HCT116 (cell line): ENCODE results near the gene MT1G. TPM values are rescaled to one million over a fixed set of nuclear protein-coding genes. Genes with fewer than 3 reads are reported as not detected.

Experiments
- ATAC-seq: fragments of 200-7000 bp; cut with Tn5 transposase; 2 replicates; pipeline ENCODE4 v1.9.1; 2020; ENCODE audit warnings: mild to moderate bottlenecking, moderate library complexity
- BruUV-seq: library from RNA; stranded (reverse); fragments of 400-500 nt; replicated peaks from 2 replicates; lab custom pipeline; 2021; lab: Mats Ljungman, UMichigan
- CTCF ChIA-PET: fragments of 300-600 bp; sonication (Branson Sonifier 250); formaldehyde crosslinking; loops from one replicate; lab custom pipeline; 2021; ENCODE audit warnings: antibody characterized with exemption; lab: Charles Lee
- POLR2A ChIA-PET: fragments of 300-600, 350-600 bp; sonication (Branson Sonifier 250); formaldehyde crosslinking; loops from one replicate; lab custom pipeline; 2021; ENCODE audit warnings: antibody characterized with exemption; lab: Charles Lee
- RAD21 ChIA-PET, 2 experiments: fragments of 300-600 bp; sonication (Branson Sonifier 250); formaldehyde crosslinking; loops; one replicate each; lab custom pipeline; 2023; ENCODE audit warnings: low total read pairs in 2 of 2; ENCODE audit not compliant: uncharacterized antibody in 2 of 2, unreplicated experiment in 2 of 2, low non-redundant PET in 1 of 2; lab: Charles Lee
- DNase-seq: peaks from one replicate; pipeline ENCODE4 v3.0.0-alpha.2; 2010; ENCODE audit warnings: low read depth, low spot score
- H2AFZ ChIP-seq: fragments of 200-600 bp; shearing (Covaris generic), sonication (generic); 2 replicates; pipeline ENCODE4 v1.6.1; 2017; ENCODE audit warnings: low read depth, mixed run types, mixed read lengths, antibody characterized with exemption, low read length; ENCODE audit not compliant: poor library complexity, severe bottlenecking
- H3K27ac ChIP-seq: 2 replicates; pipeline ENCODE4 v1.5.1; 2012; ENCODE audit warnings: low read depth, low read length
- H3K27me3 ChIP-seq: fragments of 200-600 bp; sonication (generic); 2 replicates; pipeline ENCODE4 v1.6.1; 2016; ENCODE audit warnings: mixed run types, low read length, mixed read lengths; ENCODE audit not compliant: insufficient read depth
- H3K36me3 ChIP-seq, 2 experiments: fragments of 200-500 bp in 1 of 2; fragments of 200-600 bp in 1 of 2; sonication (Bioruptor generic) in 1 of 2; sonication (generic) in 1 of 2; 2 replicates each; pipeline versions ENCODE4 v1.5.1 to v1.6.1; 2014 to 2016; ENCODE audit warnings: low read length in 2 of 2, inconsistent platforms in 1 of 2, mixed read lengths in 1 of 2, mixed run types in 1 of 2; ENCODE audit not compliant: insufficient read depth in 2 of 2, control insufficient read depth in 1 of 2
- H3K4me1 ChIP-seq, 2 experiments: fragments of 200-600 bp in 1 of 2; sonication (generic) in 1 of 2; 2 replicates each; pipeline versions ENCODE4 v1.5.1 to v1.6.1; 2012 to 2017; ENCODE audit warnings: low read length in 2 of 2, inconsistent platforms in 1 of 2, mild to moderate bottlenecking in 1 of 2, mixed read lengths in 1 of 2, mixed run types in 1 of 2, moderate library complexity in 1 of 2; ENCODE audit not compliant: insufficient read depth in 2 of 2, control insufficient read depth in 1 of 2
- H3K4me2 ChIP-seq: fragments of 200-600 bp; sonication (generic); 2 replicates; pipeline ENCODE4 v1.6.1; 2017; ENCODE audit warnings: mixed run types, low read length, mixed read lengths
- H3K4me3 ChIP-seq, 2 experiments: fragments of 200-600 bp in 1 of 2; sonication (generic) in 1 of 2; replicated peaks in 1 of 2; 2 replicates each; pipeline ENCODE4 v1.5.1; 2011 to 2016; ENCODE audit warnings: low read length in 2 of 2, control low read depth in 1 of 2, low read depth in 1 of 2, mild to moderate bottlenecking in 1 of 2, mixed read lengths in 1 of 2, mixed run types in 1 of 2
- H3K79me2 ChIP-seq: fragments of 200-600 bp; sonication (generic); 2 replicates; pipeline ENCODE4 v1.6.1; 2017; ENCODE audit warnings: mild to moderate bottlenecking, mixed run types, low read length, moderate library complexity, mixed read lengths; ENCODE audit not compliant: insufficient read depth
- H3K9ac ChIP-seq: fragments of 200-600 bp; sonication (generic); 2 replicates; pipeline ENCODE4 v1.6.1; 2016; ENCODE audit warnings: low read length, mixed read lengths
- H3K9me2 ChIP-seq: fragments of 200-600 bp; sonication (generic), shearing (Covaris generic); 2 replicates; pipeline ENCODE4 v1.6.1; 2017; ENCODE audit warnings: mixed run types, mild to moderate bottlenecking, moderate library complexity; ENCODE audit not compliant: insufficient read depth
- H3K9me3 ChIP-seq, 2 experiments: fragments of 200-500 bp in 1 of 2; fragments of 200-600 bp in 1 of 2; sonication (Bioruptor generic) in 1 of 2; sonication (generic) in 1 of 2; 2 replicates each; pipeline ENCODE4 v1.6.1; 2014 to 2017; ENCODE audit warnings: low read length in 2 of 2, mixed read lengths in 2 of 2, inconsistent platforms in 1 of 2, low read depth in 1 of 2, mild to moderate bottlenecking in 1 of 2, mixed run types in 1 of 2, moderate library complexity in 1 of 2; ENCODE audit not compliant: control insufficient read depth in 1 of 2, insufficient read depth in 1 of 2
- H4K20me1 ChIP-seq: fragments of 200-600 bp; sonication (generic), shearing (Covaris generic); 2 replicates; pipeline ENCODE4 v1.6.1; 2017; ENCODE audit warnings: mixed run types, mild to moderate bottlenecking, moderate library complexity; ENCODE audit not compliant: insufficient read depth
- CBX3 ChIP-seq: IDR thresholded peaks from 2 replicates; pipeline ENCODE4 v1.6.1; 2012; ENCODE audit warnings: low read depth
- CEBPB ChIP-seq: IDR thresholded peaks from 2 replicates; pipeline ENCODE4 v1.6.1; 2012; ENCODE audit warnings: low read depth
- EGR1 ChIP-seq: IDR thresholded peaks from 2 replicates; pipeline ENCODE4 v1.6.1; 2012; ENCODE audit warnings: low read depth
- ELF1 ChIP-seq: IDR thresholded peaks from 2 replicates; pipeline ENCODE4 v1.6.1; 2012; ENCODE audit warnings: low read depth, borderline replicate concordance
- EZH2phosphoT487 ChIP-seq: fragments of 200-600 bp; IDR thresholded peaks from 2 replicates; pipeline ENCODE4 v1.6.1; 2018; ENCODE audit warnings: antibody characterized with exemption, borderline replicate concordance
- FOSL1 ChIP-seq: IDR thresholded peaks from 2 replicates; pipeline ENCODE4 v1.6.1; 2012; ENCODE audit warnings: low read depth
- POLR2A ChIP-seq: IDR thresholded peaks from 2 replicates; pipeline ENCODE4 v1.7.0; 2011; ENCODE audit warnings: borderline replicate concordance; ENCODE audit not compliant: insufficient read depth, insufficient read length; ENCODE audit errors: extremely low read depth
- REST ChIP-seq: IDR thresholded peaks from 2 replicates; pipeline ENCODE4 v1.6.1; 2012; ENCODE audit warnings: low read depth
- SRF ChIP-seq: IDR thresholded peaks from 2 replicates; pipeline ENCODE4 v1.6.1; 2012; ENCODE audit warnings: low read depth
- YY1 ChIP-seq: IDR thresholded peaks from 2 replicates; pipeline ENCODE4 v1.6.1; 2011; ENCODE audit warnings: low read length, low read depth, moderate library complexity, mild to moderate bottlenecking; ENCODE audit not compliant: insufficient replicate concordance; ENCODE audit errors: extremely low read depth
- ZFX ChIP-seq: fragments of 450-650 bp; IDR thresholded peaks from 2 replicates; pipeline ENCODE4 v1.6.1; 2017
- ZNF274 ChIP-seq: fragments of 200-500 bp; sonication (Bioruptor generic); IDR thresholded peaks from 2 replicates; pipeline ENCODE4 v1.6.1; 2014; ENCODE audit warnings: mild to moderate bottlenecking, low read depth, low read length, inconsistent platforms
- intact Hi-C: fragments of 100-400 bp; cut with micrococcal nuclease; formaldehyde crosslinking; loops from 2 replicates; pipeline ENCODE4 v1.10.0; 2022
- total RNA-seq: library from RNA; stranded (reverse); gene quantifications from one replicate; pipeline ENCODE4 v1.2.1, GENCODE V29; 2021; ENCODE audit not compliant: unreplicated experiment
- TF ChIP-seq, protein P1 (sequence below): IDR thresholded peaks from 2 replicates; pipeline ENCODE4 v1.6.1; 2012
- TF ChIP-seq, protein P2 (sequence below): IDR thresholded peaks from 2 replicates; pipeline ENCODE4 v1.6.1; 2011; ENCODE audit warnings: mild to moderate bottlenecking, low read length, moderate library complexity; ENCODE audit not compliant: insufficient replicate concordance; ENCODE audit errors: extremely low read depth

MT1G gene
- total RNA-seq, 1 experiment from 2014 or later: 1.2 TPM

- Histone ChIP-seq H3K9ac (no peak overlapping the region), H3K9me3 (no peaks in the 10 kb centered on the region), H3K9me2 (no peaks in the 10 kb centered on the region), H3K79me2 (no peaks in the 10 kb centered on the region), H3K4me3 (no peak overlapping the region), H3K27me3 (no peaks in the 10 kb centered on the region), H3K36me3 (no peaks in the 10 kb centered on the region), H3K4me1 (peaks cover 11 to 24% of the 10 kb centered on the region in 2 experiments), H2AFZ (no peak overlapping the region), H3K27ac (no peak overlapping the region), H4K20me1 (no peaks in the 10 kb centered on the region), H3K4me2 (no peak overlapping the region)
- no TSS peak for BruUV-seq
- POLR2A ChIA-PET: interaction anchor here (0.8 to 0.9 kb wide), 2 partner anchors 13 to 15 kb away, joined by 3 read pairs; partner anchors contain the start of gene MT1E
- CTCF ChIA-PET: no interaction called here
- no peak for DNase-seq
- RAD21 ChIA-PET: no interaction called here
- intact Hi-C loops: no loop called here
- no peak for TF ChIP-seq ELF1
- TF ChIP-seq, protein P1, sequence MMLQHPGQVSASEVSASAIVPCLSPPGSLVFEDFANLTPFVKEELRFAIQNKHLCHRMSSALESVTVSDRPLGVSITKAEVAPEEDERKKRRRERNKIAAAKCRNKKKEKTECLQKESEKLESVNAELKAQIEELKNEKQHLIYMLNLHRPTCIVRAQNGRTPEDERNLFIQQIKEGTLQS: no peak
- no peak for TF ChIP-seq EGR1
- TF ChIP-seq FOSL1: no peak
- no peak for TF ChIP-seq ZFX
- TF ChIP-seq, protein P2, sequence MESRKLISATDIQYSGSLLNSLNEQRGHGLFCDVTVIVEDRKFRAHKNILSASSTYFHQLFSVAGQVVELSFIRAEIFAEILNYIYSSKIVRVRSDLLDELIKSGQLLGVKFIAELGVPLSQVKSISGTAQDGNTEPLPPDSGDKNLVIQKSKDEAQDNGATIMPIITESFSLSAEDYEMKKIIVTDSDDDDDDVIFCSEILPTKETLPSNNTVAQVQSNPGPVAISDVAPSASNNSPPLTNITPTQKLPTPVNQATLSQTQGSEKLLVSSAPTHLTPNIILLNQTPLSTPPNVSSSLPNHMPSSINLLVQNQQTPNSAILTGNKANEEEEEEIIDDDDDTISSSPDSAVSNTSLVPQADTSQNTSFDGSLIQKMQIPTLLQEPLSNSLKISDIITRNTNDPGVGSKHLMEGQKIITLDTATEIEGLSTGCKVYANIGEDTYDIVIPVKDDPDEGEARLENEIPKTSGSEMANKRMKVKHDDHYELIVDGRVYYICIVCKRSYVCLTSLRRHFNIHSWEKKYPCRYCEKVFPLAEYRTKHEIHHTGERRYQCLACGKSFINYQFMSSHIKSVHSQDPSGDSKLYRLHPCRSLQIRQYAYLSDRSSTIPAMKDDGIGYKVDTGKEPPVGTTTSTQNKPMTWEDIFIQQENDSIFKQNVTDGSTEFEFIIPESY: no peak
- no peak for TF ChIP-seq CBX3
- TF ChIP-seq EZH2phosphoT487: no peak
- TF ChIP-seq REST: no peak
- no peak for TF ChIP-seq ZNF274
- TF ChIP-seq SRF: no peak
- TF ChIP-seq POLR2A: no peak
- TF ChIP-seq CEBPB: no peak
- TF ChIP-seq YY1: no peak
- ATAC-seq: no peak
These were observed 27.8 kb downstream of the MT1G start for GRCh38 chr16:56640076-56640475.
